SH-SY5Y (cell line): ENCODE data around the gene C14orf93.

Source experiments
- GATA2 ChIP-seq: IDR thresholded peaks from 2 replicates; pipeline ENCODE4 v1.6.1; 2011; ENCODE audit warnings: mild to moderate bottlenecking, low read depth, low read length
- GATA3 ChIP-seq: IDR thresholded peaks from 2 replicates; pipeline ENCODE4 v1.6.1; 2011; ENCODE audit warnings: low read depth, mild to moderate bottlenecking, low read length, moderate library complexity

DNA sequence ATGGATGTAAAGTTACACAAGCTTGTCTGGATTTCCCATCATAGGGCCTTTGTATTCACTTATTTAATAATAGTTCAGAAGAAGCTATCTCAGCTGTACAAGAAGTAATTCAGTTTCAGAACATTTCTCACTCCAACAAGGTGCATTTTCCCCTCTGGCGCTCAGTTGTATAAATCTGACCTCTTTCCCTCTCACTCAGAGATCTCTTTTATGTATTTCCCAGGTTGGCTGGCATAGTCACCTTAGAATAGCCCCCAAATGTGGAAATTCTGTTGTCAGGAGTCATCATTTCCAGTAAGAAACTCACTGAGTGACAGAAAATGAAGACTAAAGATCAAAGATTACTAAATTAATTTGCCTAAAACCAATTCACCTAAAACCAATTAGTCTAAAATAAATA lies 38.8 kb downstream of the C14orf93 start:
- no peak for TF ChIP-seq GATA2
- no peak for TF ChIP-seq GATA3
